Loucy (cell line): ENCODE data around the gene POLA2.

ENCODE experiments used
- EZH2phosphoT487 ChIP-seq: fragments of 200-600 bp; IDR thresholded peaks from 2 replicates; pipeline ENCODE4 v1.6.1; 2018; ENCODE audit warnings: antibody characterized with exemption, mild to moderate bottlenecking, moderate library complexity, borderline replicate concordance
- TF ChIP-seq, protein P1 (sequence below): fragments of 200-600 bp; sonication (generic); conservative IDR thresholded peaks from 2 replicates; pipeline ENCODE4 v1.5.1; 2014; ENCODE audit warnings: mild to moderate bottlenecking, antibody characterized with exemption, low read length

DNA sequence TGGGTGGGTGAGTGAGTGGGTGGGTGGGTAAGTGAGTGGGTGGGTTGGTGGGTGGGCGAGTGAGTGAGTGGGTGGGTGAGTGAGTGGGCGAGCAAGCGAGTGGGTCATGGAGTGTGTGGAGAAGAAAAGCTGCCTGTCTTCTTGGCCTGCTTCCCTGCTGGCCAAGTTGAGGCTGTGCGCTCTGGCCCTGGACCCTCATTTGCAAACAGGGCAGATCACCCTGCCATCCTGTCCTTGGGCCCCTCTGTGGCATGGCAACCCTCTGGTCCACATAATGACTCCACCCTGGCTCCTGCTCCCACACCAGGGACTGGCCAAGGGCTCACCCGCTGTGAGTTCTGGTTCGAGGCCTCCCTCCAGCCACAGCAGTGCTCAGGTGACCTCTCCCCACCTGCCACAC is 44.9 kb upstream of the POLA2 start:
- TF ChIP-seq, protein P1, sequence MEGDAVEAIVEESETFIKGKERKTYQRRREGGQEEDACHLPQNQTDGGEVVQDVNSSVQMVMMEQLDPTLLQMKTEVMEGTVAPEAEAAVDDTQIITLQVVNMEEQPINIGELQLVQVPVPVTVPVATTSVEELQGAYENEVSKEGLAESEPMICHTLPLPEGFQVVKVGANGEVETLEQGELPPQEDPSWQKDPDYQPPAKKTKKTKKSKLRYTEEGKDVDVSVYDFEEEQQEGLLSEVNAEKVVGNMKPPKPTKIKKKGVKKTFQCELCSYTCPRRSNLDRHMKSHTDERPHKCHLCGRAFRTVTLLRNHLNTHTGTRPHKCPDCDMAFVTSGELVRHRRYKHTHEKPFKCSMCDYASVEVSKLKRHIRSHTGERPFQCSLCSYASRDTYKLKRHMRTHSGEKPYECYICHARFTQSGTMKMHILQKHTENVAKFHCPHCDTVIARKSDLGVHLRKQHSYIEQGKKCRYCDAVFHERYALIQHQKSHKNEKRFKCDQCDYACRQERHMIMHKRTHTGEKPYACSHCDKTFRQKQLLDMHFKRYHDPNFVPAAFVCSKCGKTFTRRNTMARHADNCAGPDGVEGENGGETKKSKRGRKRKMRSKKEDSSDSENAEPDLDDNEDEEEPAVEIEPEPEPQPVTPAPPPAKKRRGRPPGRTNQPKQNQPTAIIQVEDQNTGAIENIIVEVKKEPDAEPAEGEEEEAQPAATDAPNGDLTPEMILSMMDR: no peak; the same call in 1 of the 2 replicates
- TF ChIP-seq EZH2phosphoT487: no peak
